Lung microvascular endothelial cell (primary cell): ENCODE measurements around the gene AFP. TPM values are rescaled to one million over a fixed set of nuclear protein-coding genes. Genes with fewer than 3 reads are reported as not detected.

Experiments used
- DNase-seq, 2 donors: peaks; one replicate each; pipeline versions ENCODE4 v3.0.0 to v3.0.0-alpha.2; 2010; ENCODE audit warnings: low read depth in 2 of 2
- total RNA-seq: library from RNA; depleted of rRNA; stranded (reverse); fragments of >200 nt; gene quantifications from 2 replicates; pipeline ENCODE4 v1.2.1, GENCODE V29; 2014

Gene AFP
- total RNA-seq, 1 donor from 2014 or later: not detected

GRCh38 chr4:73438048-73438447 lies 2.0 kb downstream of the AFP start:
- DNase-seq: no peak

- no peak for DNase-seq
Measured at GRCh38 chr4:73438582-73439215, 2.7 kb downstream of the AFP start.

- no peak for DNase-seq
Measured at GRCh38 chr4:73439445-73439844, 3.4 kb downstream of the AFP start.

- no peak for DNase-seq
Measured at GRCh38 chr4:73439991-73440390, 4.0 kb downstream of the AFP start.

GRCh38 chr4:73440653-73441052 lies 4.6 kb downstream of the AFP start:
- DNase-seq: no peak

- no peak for DNase-seq
Measured at GRCh38 chr4:73442275-73442674, 6.3 kb downstream of the AFP start.

GRCh38 chr4:73443224-73443623 lies 7.2 kb downstream of the AFP start:
- no peak for DNase-seq

- no peak for DNase-seq
Measured at GRCh38 chr4:73445383-73446335, 9.6 kb downstream of the AFP start.

- DNase-seq: peak; percentile 60 to 67
Measured at GRCh38 chr4:73446336-73446938, 10.4 kb downstream of the AFP start.

GRCh38 chr4:73447671-73448070 lies 11.7 kb downstream of the AFP start:
- DNase-seq: no peak

GRCh38 chr4:73448448-73449203 lies 12.6 kb downstream of the AFP start:
- no peak for DNase-seq

- DNase-seq: peak; percentile 13 to 60
Measured at GRCh38 chr4:73450398-73451004, 14.5 kb downstream of the AFP start.

- peak; percentile 2 to 7 for DNase-seq
Measured at GRCh38 chr4:73451404-73451803, 15.4 kb downstream of the AFP start.

GRCh38 chr4:73451981-73452747 lies 16.1 kb downstream of the AFP start:
- DNase-seq: no peak

- DNase-seq: no peak
Measured at GRCh38 chr4:73452953-73453700, 17.1 kb downstream of the AFP start.

- no peak for DNase-seq
Measured at GRCh38 chr4:73453701-73454005, 17.6 kb downstream of the AFP start.

GRCh38 chr4:73454920-73455319 lies 18.9 kb downstream of the AFP start:
- no peak for DNase-seq

- DNase-seq: no peak
Measured at GRCh38 chr4:73456177-73457022, 20.4 kb downstream of the AFP start.
